K562 (cell line): ENCODE measurements around the gene ADCY5.

Experiments used
- EZH2 ChIP-seq: IDR thresholded peaks from 2 replicates; pipeline ENCODE4 v1.6.1; 2012; ENCODE audit warnings: low read depth, mild to moderate bottlenecking, inconsistent platforms, low read length, borderline replicate concordance
- FOXK2 ChIP-seq, 2 experiments: fragments of 450-650 bp; IDR thresholded peaks in 1 of 2; conservative IDR thresholded peaks in 1 of 2; 2 replicates each; pipeline ENCODE4 v1.6.1; 2016; ENCODE audit warnings: low read depth in 2 of 2, mild to moderate bottlenecking in 1 of 2
- FOXM1 ChIP-seq, 2 experiments: fragments of 450-650 bp in 1 of 2; sonication (generic) in 1 of 2; formaldehyde crosslinking in 1 of 2; IDR thresholded peaks; 2 replicates each; pipeline versions ENCODE4 v1.6.1 to v1.9.0; 2017 to 2022; ENCODE audit warnings: low read depth in 2 of 2, mild to moderate bottlenecking in 2 of 2, missing genetic modification reagents in 1 of 2, moderate library complexity in 1 of 2
- KDM5B ChIP-seq: fragments of 200-600 bp; sonication (generic); IDR thresholded peaks from 2 replicates; pipeline ENCODE4 v1.6.1; 2012; ENCODE audit warnings: low read depth, mild to moderate bottlenecking, moderate library complexity, low read length, control low read depth, inconsistent platforms; ENCODE audit not compliant: insufficient replicate concordance
- MTF1 ChIP-seq: fragments of 250-450 bp; sonication (Bioruptor Pico); IDR thresholded peaks from 2 replicates; pipeline ENCODE4 v1.9.0; 2021; ENCODE audit warnings: moderate library complexity, mild to moderate bottlenecking, inconsistent platforms, borderline replicate concordance
- PRDM10 ChIP-seq: fragments of 450-650 bp; IDR thresholded peaks from 2 replicates; pipeline ENCODE4 v1.6.1; 2018; ENCODE audit not compliant: partially characterized antibody
- SIN3A ChIP-seq, 2 experiments: fragments of 150-350 bp in 1 of 2; IDR thresholded peaks; 2 replicates each; pipeline ENCODE4 v1.6.1; 2011 to 2016; ENCODE audit warnings: borderline replicate concordance in 2 of 2, low read depth in 2 of 2, low read length in 2 of 2, mild to moderate bottlenecking in 2 of 2, moderate library complexity in 2 of 2; ENCODE audit not compliant: control insufficient read depth in 1 of 2
- TF ChIP-seq, protein P1 (sequence below): fragments of 250-450 bp; sonication (Bioruptor Pico); IDR thresholded peaks from 2 replicates; pipeline ENCODE4 v1.4.0; 2020; ENCODE audit warnings: mild to moderate bottlenecking
- TF ChIP-seq, protein P2 (sequence below): fragments of 450-650 bp; IDR thresholded peaks from 2 replicates; pipeline ENCODE4 v1.6.1; 2016; ENCODE audit warnings: low read depth

DNA sequence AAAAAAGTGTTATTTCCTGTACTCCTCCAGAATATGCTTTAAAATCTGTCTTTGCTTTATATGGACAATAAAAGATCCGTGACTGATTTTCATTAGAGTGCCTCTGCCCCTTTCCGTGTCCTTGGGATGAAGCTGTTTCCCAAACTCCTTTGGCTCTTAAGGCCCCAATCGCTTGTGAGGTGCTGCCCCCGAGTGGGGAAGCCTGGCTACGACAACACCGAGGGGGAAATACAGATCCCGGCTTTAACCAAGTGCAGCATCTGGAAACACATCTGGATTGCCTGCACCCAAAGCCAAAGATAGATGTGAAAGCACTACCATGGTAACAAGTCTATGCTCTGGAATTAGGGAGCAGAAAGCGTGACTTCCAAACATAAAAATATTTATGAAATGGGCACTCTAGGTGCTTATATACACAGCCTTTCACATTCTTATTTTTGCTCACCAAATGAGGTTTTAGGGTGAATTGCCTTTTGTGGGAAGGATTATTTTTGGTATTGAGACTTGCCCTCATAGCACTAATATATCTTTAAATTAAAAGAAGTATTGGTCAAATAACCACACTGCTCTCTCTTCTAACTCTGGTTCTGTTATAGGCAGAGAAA lies 40.6 kb upstream of the ADCY5 start:
- TF ChIP-seq, protein P1, sequence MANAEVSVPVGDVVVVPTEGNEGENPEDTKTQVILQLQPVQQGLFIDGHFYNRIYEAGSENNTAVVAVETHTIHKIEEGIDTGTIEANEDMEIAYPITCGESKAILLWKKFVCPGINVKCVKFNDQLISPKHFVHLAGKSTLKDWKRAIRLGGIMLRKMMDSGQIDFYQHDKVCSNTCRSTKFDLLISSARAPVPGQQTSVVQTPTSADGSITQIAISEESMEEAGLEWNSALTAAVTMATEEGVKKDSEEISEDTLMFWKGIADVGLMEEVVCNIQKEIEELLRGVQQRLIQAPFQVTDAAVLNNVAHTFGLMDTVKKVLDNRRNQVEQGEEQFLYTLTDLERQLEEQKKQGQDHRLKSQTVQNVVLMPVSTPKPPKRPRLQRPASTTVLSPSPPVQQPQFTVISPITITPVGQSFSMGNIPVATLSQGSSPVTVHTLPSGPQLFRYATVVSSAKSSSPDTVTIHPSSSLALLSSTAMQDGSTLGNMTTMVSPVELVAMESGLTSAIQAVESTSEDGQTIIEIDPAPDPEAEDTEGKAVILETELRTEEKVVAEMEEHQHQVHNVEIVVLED (CRISPR knock-in tag), result no peak
- TF ChIP-seq SIN3A (IDR thresholded peaks at IDR 0.05; ENCODE audit: borderline replicate concordance in 2 of 2, control insufficient read depth in 1 of 2, low read depth in 2 of 2, low read length in 2 of 2) (no peak), PRDM10 (no peak), EZH2 (no peak), FOXM1 (IDR thresholded peaks at IDR 0.05; ENCODE audit: low read depth) (no peak), FOXM1 (CRISPR knock-in tag; IDR thresholded peaks at IDR 0.05; ENCODE audit: low read depth) (no peak), FOXK2 (conservative IDR thresholded peaks at IDR 0.05 in 1 of 2, IDR thresholded peaks at IDR 0.05 in 1 of 2; ENCODE audit: low read depth in 2 of 2) (no peak), KDM5B (no peak), MTF1 (no peak)
- TF ChIP-seq, protein P2, sequence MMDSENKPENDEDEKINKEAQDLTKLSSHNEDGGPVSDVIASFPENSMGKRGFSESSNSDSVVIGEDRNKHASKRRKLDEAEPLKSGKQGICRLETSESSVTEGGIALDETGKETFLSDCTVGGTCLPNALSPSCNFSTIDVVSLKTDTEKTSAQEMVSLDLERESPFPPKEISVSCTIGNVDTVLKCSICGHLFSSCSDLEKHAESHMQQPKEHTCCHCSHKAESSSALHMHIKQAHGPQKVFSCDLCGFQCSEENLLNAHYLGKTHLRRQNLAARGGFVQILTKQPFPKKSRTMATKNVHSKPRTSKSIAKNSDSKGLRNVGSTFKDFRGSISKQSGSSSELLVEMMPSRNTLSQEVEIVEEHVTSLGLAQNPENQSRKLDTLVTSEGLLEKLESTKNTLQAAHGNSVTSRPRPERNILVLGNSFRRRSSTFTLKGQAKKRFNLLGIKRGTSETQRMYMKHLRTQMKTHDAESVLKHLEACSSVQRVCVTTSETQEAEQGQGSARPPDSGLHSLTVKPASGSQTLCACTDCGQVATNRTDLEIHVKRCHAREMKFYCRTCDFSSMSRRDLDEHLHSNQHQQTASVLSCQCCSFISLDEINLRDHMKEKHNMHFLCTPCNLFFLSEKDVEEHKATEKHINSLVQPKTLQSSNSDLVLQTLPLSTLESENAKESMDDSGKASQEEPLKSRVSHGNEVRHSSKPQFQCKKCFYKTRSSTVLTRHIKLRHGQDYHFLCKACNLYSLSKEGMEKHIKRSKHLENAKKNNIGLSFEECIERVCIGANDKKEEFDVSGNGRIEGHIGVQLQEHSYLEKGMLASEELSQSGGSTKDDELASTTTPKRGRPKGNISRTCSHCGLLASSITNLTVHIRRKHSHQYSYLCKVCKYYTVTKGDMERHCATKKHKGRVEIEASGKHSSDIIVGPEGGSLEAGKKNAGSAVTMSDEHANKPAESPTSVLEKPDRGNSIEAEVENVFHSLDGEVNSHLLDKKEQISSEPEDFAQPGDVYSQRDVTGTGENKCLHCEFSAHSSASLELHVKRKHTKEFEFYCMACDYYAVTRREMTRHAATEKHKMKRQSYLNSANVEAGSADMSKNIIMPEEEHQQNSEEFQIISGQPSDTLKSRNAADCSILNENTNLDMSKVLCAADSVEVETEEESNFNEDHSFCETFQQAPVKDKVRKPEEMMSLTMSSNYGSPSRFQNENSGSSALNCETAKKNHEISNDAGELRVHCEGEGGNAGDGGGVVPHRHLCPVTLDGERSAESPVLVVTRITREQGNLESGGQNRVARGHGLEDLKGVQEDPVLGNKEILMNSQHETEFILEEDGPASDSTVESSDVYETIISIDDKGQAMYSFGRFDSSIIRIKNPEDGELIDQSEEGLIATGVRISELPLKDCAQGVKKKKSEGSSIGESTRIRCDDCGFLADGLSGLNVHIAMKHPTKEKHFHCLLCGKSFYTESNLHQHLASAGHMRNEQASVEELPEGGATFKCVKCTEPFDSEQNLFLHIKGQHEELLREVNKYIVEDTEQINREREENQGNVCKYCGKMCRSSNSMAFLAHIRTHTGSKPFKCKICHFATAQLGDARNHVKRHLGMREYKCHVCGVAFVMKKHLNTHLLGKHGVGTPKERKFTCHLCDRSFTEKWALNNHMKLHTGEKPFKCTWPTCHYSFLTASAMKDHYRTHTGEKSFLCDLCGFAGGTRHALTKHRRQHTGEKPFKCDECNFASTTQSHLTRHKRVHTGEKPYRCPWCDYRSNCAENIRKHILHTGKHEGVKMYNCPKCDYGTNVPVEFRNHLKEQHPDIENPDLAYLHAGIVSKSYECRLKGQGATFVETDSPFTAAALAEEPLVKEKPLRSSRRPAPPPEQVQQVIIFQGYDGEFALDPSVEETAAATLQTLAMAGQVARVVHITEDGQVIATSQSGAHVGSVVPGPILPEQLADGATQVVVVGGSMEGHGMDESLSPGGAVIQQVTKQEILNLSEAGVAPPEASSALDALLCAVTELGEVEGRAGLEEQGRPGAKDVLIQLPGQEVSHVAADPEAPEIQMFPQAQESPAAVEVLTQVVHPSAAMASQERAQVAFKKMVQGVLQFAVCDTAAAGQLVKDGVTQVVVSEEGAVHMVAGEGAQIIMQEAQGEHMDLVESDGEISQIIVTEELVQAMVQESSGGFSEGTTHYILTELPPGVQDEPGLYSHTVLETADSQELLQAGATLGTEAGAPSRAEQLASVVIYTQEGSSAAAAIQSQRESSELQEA, result no peak
